Endothelial cell of umbilical vein (primary cell): ENCODE results near the gene AFAP1L2. TPM values are rescaled to one million over a fixed set of nuclear protein-coding genes. Genes with fewer than 3 reads are reported as not detected.

Experiments used
- BruUV-seq: library from RNA; stranded (reverse); fragments of 400-500 nt; replicated peaks from 2 replicates; lab custom pipeline; 2021; lab: Mats Ljungman, UMichigan
- CTCF ChIA-PET: fragments of 300-600, 350-600 bp; sonication (Branson Sonifier 250); formaldehyde crosslinking; loops from one replicate; lab custom pipeline; 2021; ENCODE audit warnings: antibody characterized with exemption, inconsistent platforms; lab: Charles Lee
- POLR2A ChIA-PET: fragments of 300-600, 350-600 bp; sonication (Branson Sonifier 250); formaldehyde crosslinking; loops from one replicate; lab custom pipeline; 2021; ENCODE audit warnings: antibody characterized with exemption, inconsistent platforms; lab: Charles Lee
- DNase-seq: peaks from one replicate; pipeline ENCODE4 v3.0.0-alpha.2; 2011; ENCODE audit warnings: low read depth, low spot score
- FAIRE-seq: peaks from 2 replicates; lab custom pipeline; 2011; peaks lifted over from hg19 to GRCh38; lab: Jason Lieb, UNC
- H2AFZ ChIP-seq: 2 replicates; pipeline ENCODE4 v1.6.0; 2012; ENCODE audit warnings: low read depth, low read length, control low read depth, inconsistent platforms
- H3K27ac ChIP-seq: 2 replicates; pipeline ENCODE4 v1.5.1; 2011; ENCODE audit warnings: low read depth, mild to moderate bottlenecking, control low read depth, low read length, moderate library complexity; ENCODE audit not compliant: insufficient read depth
- H3K27me3 ChIP-seq, 2 experiments: 2 replicates each; pipeline versions ENCODE4 v1.6.0 to v1.6.1; 2011; ENCODE audit warnings: low read length in 2 of 2, mixed read lengths in 1 of 2; ENCODE audit not compliant: control insufficient read depth in 2 of 2, insufficient read depth in 2 of 2
- H3K36me3 ChIP-seq, 2 experiments: 2 replicates in 1 of 2; 3 replicates in 1 of 2; pipeline ENCODE4 v1.5.1; 2011; ENCODE audit warnings: low read length in 2 of 2, mild to moderate bottlenecking in 1 of 2, moderate library complexity in 1 of 2; ENCODE audit not compliant: control insufficient read depth in 2 of 2, insufficient read depth in 2 of 2; ENCODE audit errors: extremely low read depth in 1 of 2
- H3K4me1 ChIP-seq: 3 replicates; pipeline ENCODE4 v1.5.1; 2011; ENCODE audit warnings: mild to moderate bottlenecking, low read length; ENCODE audit not compliant: control insufficient read depth, insufficient read depth; ENCODE audit errors: extremely low read depth
- H3K4me2 ChIP-seq: 2 replicates; pipeline ENCODE4 v1.6.1; 2011; ENCODE audit warnings: low read length, control low read depth, mixed read lengths; ENCODE audit not compliant: insufficient read depth
- H3K4me3 ChIP-seq, 3 experiments: fragments of 200-600 bp in 1 of 3; sonication (generic), shearing (Covaris generic) in 1 of 3; replicated peaks in 1 of 3; 2 replicates each; pipeline ENCODE4 v1.5.1; 2011 to 2016; ENCODE audit warnings: control low read depth in 3 of 3, low read length in 3 of 3, mild to moderate bottlenecking in 2 of 3, inconsistent platforms in 1 of 3, low read depth in 1 of 3, moderate library complexity in 1 of 3; ENCODE audit not compliant: insufficient read depth in 1 of 3
- H3K79me2 ChIP-seq: 2 replicates; pipeline ENCODE4 v1.6.0; 2012; ENCODE audit warnings: low read length, inconsistent platforms; ENCODE audit not compliant: control insufficient read depth, insufficient read depth
- H3K9ac ChIP-seq: replicated peaks from 2 replicates; pipeline ENCODE3; 2011; ENCODE audit warnings: low read length, control low read depth; ENCODE audit not compliant: insufficient read depth; ENCODE audit errors: extremely low read depth
- H3K9me1 ChIP-seq: replicated peaks from 3 replicates; pipeline ENCODE4 v1.6.0; 2011; ENCODE audit warnings: mild to moderate bottlenecking, low read length; ENCODE audit not compliant: control insufficient read depth, insufficient read depth; ENCODE audit errors: extremely low read depth
- H3K9me3 ChIP-seq: replicated peaks from 2 replicates; pipeline ENCODE4 v1.5.1; 2012; ENCODE audit warnings: low read length, inconsistent platforms; ENCODE audit not compliant: control insufficient read depth, insufficient read depth
- H4K20me1 ChIP-seq: replicated peaks from 2 replicates; pipeline ENCODE3; 2011; ENCODE audit warnings: mild to moderate bottlenecking, low read length; ENCODE audit not compliant: control insufficient read depth, insufficient read depth; ENCODE audit errors: extremely low read depth
- EZH2 ChIP-seq: IDR thresholded peaks from 2 replicates; pipeline ENCODE4 v1.6.1; 2012; ENCODE audit warnings: borderline replicate concordance, low read depth, mild to moderate bottlenecking, moderate library complexity, low read length, inconsistent platforms; ENCODE audit not compliant: severe bottlenecking
- FOS ChIP-seq: IDR thresholded peaks from 2 replicates; pipeline ENCODE4 v1.6.1; 2011; ENCODE audit warnings: mild to moderate bottlenecking, low read length, moderate library complexity, borderline replicate concordance; ENCODE audit not compliant: insufficient read depth
- GATA2 ChIP-seq: IDR thresholded peaks from 2 replicates; pipeline ENCODE4 v1.7.0; 2011; ENCODE audit warnings: low read depth, mild to moderate bottlenecking, moderate library complexity, mixed read lengths, low read length; ENCODE audit not compliant: insufficient read length, insufficient read depth
- JUN ChIP-seq: IDR thresholded peaks from 2 replicates; pipeline ENCODE4 v1.6.1; 2011; ENCODE audit warnings: borderline replicate concordance, low read depth; ENCODE audit not compliant: insufficient read length, insufficient read depth
- MYC ChIP-seq: IDR thresholded peaks from one replicate; pipeline ENCODE4 v1.6.1; 2011; ENCODE audit warnings: mild to moderate bottlenecking, low read depth, low read length
- POLR2A ChIP-seq: IDR thresholded peaks from 2 replicates; pipeline ENCODE4 v1.6.1; 2012; ENCODE audit warnings: low read depth, mild to moderate bottlenecking, control low read depth, low read length
- POLR2AphosphoS5 ChIP-seq: IDR thresholded peaks from 2 replicates; pipeline ENCODE4 v1.6.1; 2012; ENCODE audit warnings: low read depth, mild to moderate bottlenecking, control low read depth, low read length, moderate library complexity; ENCODE audit not compliant: insufficient read depth
- dilution Hi-C: fragments of 300-500 bp; cut with MboI; formaldehyde crosslinking; loops from one replicate; pipeline ENCODE4 v1.15.0; 2019; ENCODE audit warnings: low sequenced_read_pairs; ENCODE audit not compliant: extremely low pct_ligation_motif_present
- intact Hi-C: fragments of 100-400 bp; cut with micrococcal nuclease; formaldehyde crosslinking; loops from one replicate; pipeline ENCODE4 v1.10.0; 2022
- polyA plus RNA-seq, 4 experiments: library from polyadenylated mRNA; depleted of rRNA in 3 of 4; stranded (reverse) in 3 of 4; unstranded in 1 of 4; fragments of >200 nt; gene quantifications; 2 replicates each; pipeline versions ENCODE4 v1.2.1 to v1.2.3, GENCODE V29; 2011 to 2012; ENCODE audit warnings: missing spikeins in 1 of 4
- total RNA-seq: library from RNA; stranded (reverse); gene quantifications from 2 replicates; pipeline ENCODE4 v1.2.3, GENCODE V29; 2021
- TF ChIP-seq, protein P1 (sequence below): IDR thresholded peaks from 2 replicates; pipeline ENCODE4 v1.6.1; 2011; ENCODE audit not compliant: insufficient read depth, insufficient read length
- TF ChIP-seq, protein P2 (sequence below), 2 donors: IDR thresholded peaks; 1 replicate in 1 of 2; 2 replicates in 1 of 2; pipeline ENCODE4 v1.5.1; 2011; ENCODE audit warnings: low read length in 2 of 2, mild to moderate bottlenecking in 2 of 2, moderate library complexity in 2 of 2, control low read depth in 1 of 2, inconsistent platforms in 1 of 2, low read depth in 1 of 2; ENCODE audit not compliant: insufficient read depth in 1 of 2; ENCODE audit errors: extremely low read depth in 1 of 2

AFAP1L2 gene
- total and polyA plus RNA-seq, 2 donors (not counting 3 experiments of a cell fraction or from before 2014, with no cell fraction given), result 0.90 to 4.1 TPM

DNA sequence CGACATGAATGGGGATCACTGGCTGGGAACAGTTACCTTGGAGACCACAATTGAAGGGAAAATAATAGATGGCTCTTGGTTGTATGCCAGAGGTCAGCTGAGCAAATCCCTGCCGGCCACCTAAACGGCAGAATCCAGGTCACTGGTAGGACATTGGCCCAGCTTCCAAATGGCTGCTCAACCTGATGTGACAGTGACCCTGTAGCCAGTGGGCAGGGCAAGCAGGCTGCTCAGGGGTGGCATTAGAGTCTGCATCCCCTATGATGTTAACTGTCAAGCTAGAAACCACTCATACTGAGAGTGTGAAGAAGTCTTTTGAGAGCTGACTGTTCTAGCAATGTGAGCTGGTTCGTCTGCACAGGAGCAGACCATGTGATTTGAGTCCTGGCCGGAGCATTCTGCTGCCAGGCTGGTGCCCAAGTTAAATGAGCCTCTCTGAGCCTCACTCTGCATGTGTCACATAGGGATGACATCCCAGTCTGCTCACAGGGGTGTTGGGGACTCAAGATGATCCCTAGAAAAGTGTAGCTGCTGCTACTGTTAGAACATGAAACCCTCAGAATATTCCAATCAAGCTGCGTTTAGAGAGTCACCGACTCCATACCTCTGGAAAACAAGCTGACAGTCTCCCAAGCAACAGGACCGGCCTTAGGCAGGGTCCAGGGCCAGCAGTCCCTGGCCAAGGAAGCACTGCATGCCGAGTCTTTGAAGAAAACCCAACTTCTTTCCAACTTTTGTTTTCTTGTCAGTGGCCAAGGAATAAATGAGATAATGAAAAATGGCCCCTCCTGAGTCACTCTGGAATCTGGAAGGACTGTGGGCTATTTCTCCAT is 95.6 kb downstream of the AFAP1L2 start:
- no TSS peak for BruUV-seq
- Histone ChIP-seq H3K9me1 (no peaks in the 10 kb centered on the region), H3K4me3 (no peak overlapping the region), H3K4me1 (peaks cover 8% of the 10 kb centered on the region), H3K9me3 (no peaks in the 10 kb centered on the region), H4K20me1 (no peaks in the 10 kb centered on the region), H3K27me3 (peaks cover 2 to 5% of the 10 kb centered on the region in 2 experiments), H3K4me2 (no peak overlapping the region), H3K27ac (no peak overlapping the region), H3K79me2 (no peaks in the 10 kb centered on the region), H3K9ac (no peak overlapping the region), H3K36me3 (no peaks in the 10 kb centered on the region), H2AFZ (no peak overlapping the region)
- FAIRE-seq (no peak), DNase-seq (no peak)
- ChIA-PET CTCF (interaction anchor here (0.8 to 1.1 kb wide), 4 partner anchors 150 to 478 kb away, joined by 3 to 6 read pairs (median 3); no protein-coding TSS in a partner anchor), POLR2A (no interaction called here)
- no peak for TF ChIP-seq JUN
- dilution Hi-C loops (no loop called here), intact Hi-C loops (no loop called here)

DNA sequence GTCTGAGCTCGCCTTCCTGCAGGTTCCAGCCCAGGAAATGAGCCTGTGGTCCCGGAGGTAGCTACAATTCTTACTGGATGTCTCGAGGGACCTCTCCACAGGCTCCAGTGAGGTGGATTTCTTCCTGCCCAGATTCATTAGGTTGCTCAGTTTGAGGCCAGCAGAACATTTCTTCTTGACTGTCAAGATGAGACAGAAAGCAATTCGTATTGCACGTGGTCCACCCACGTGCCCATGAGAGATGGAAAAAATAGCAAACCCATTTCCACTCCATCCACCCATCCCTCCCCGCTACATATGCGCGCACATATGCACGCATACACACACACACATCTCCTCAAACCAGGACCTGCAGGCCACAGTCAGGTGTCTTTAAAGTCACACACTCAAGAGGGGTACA is 96.6 kb downstream of the AFAP1L2 start:
- FAIRE-seq (no peak), DNase-seq (no peak)
- ChIA-PET POLR2A (no interaction called here), CTCF (interaction anchor here (0.8 to 1.2 kb wide), 5 partner anchors 129 to 822 kb away, joined by 3 to 6 read pairs (median 4); no protein-coding TSS in a partner anchor)
- BruUV-seq, result no TSS peak
- no peaks in the 10 kb centered on the region for H4K20me1 ChIP-seq
- H3K4me3 ChIP-seq, result no peak overlapping the region
- H2AFZ ChIP-seq, result no peak overlapping the region
- intact Hi-C loops, result no loop called here
- peaks cover 8% of the 10 kb centered on the region for H3K4me1 ChIP-seq
- dilution Hi-C loops, result no loop called here
- H3K9me3 ChIP-seq, result no peaks in the 10 kb centered on the region
- peaks cover 2 to 5% of the 10 kb centered on the region in 2 experiments for H3K27me3 ChIP-seq
- H3K9ac ChIP-seq, result no peak overlapping the region
- TF ChIP-seq EZH2 (no peak), MYC (no peak), GATA2 (no peak), POLR2A (no peak), POLR2AphosphoS5 (no peak), FOS (no peak), JUN (no peak)
- TF ChIP-seq, protein P1, sequence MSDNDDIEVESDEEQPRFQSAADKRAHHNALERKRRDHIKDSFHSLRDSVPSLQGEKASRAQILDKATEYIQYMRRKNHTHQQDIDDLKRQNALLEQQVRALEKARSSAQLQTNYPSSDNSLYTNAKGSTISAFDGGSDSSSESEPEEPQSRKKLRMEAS, result no peak
- TF ChIP-seq, protein P2, sequence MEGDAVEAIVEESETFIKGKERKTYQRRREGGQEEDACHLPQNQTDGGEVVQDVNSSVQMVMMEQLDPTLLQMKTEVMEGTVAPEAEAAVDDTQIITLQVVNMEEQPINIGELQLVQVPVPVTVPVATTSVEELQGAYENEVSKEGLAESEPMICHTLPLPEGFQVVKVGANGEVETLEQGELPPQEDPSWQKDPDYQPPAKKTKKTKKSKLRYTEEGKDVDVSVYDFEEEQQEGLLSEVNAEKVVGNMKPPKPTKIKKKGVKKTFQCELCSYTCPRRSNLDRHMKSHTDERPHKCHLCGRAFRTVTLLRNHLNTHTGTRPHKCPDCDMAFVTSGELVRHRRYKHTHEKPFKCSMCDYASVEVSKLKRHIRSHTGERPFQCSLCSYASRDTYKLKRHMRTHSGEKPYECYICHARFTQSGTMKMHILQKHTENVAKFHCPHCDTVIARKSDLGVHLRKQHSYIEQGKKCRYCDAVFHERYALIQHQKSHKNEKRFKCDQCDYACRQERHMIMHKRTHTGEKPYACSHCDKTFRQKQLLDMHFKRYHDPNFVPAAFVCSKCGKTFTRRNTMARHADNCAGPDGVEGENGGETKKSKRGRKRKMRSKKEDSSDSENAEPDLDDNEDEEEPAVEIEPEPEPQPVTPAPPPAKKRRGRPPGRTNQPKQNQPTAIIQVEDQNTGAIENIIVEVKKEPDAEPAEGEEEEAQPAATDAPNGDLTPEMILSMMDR (IDR thresholded peaks at IDR 0.05; ENCODE audit: extremely low read depth in 1 of 2, insufficient read depth in 1 of 2, low read depth in 1 of 2, low read length in 2 of 2), result no peak
- H3K36me3 ChIP-seq, result no peaks in the 10 kb centered on the region
- no peak overlapping the region for H3K27ac ChIP-seq
- no peak overlapping the region for H3K4me2 ChIP-seq
- no peaks in the 10 kb centered on the region for H3K79me2 ChIP-seq
- H3K9me1 ChIP-seq, result no peaks in the 10 kb centered on the region
